Lung (tissue), 12 donors: ENCODE data around the gene ZNF462. TPM values are rescaled to one million over a fixed set of nuclear protein-coding genes. Genes with fewer than 3 reads are reported as not detected.

ENCODE experiments used
- ATAC-seq: fragments of 200-7000 bp; cut with Tn5 transposase; one replicate; pipeline ENCODE4 v1.9.1; 2020; ENCODE audit warnings: moderate number of reproducible peaks; ENCODE audit not compliant: insufficient read depth, low FRiP score
- DNase-seq, 3 donors: peaks; one replicate each; pipeline ENCODE4 v3.0.0-alpha.2; 2013 to 2017
- H3K27ac ChIP-seq, 2 donors: one replicate each; pipeline ENCODE4 v1.5.1; 2013; ENCODE audit warnings: mild to moderate bottlenecking in 2 of 2, moderate library complexity in 2 of 2, control low read depth in 1 of 2, inconsistent platforms in 1 of 2, low read depth in 1 of 2, low read length in 1 of 2
- H3K27me3 ChIP-seq, 3 donors: one replicate each; pipeline ENCODE4 v1.5.1; 2013; ENCODE audit warnings: low read length in 2 of 3; ENCODE audit not compliant: control insufficient read depth in 3 of 3, insufficient read depth in 3 of 3
- H3K36me3 ChIP-seq, 4 donors: one replicate each; pipeline ENCODE4 v1.5.1; 2013; ENCODE audit warnings: low read length in 4 of 4, mild to moderate bottlenecking in 1 of 4, moderate library complexity in 1 of 4; ENCODE audit not compliant: control insufficient read depth in 4 of 4, insufficient read depth in 4 of 4
- H3K4me1 ChIP-seq, 5 donors: one replicate each; pipeline ENCODE4 v1.5.1; 2013; ENCODE audit warnings: low read length in 5 of 5, mild to moderate bottlenecking in 2 of 5, moderate library complexity in 1 of 5; ENCODE audit not compliant: control insufficient read depth in 5 of 5, insufficient read depth in 5 of 5
- H3K4me3 ChIP-seq: one replicate; pipeline ENCODE4 v1.5.1; 2013; ENCODE audit warnings: mild to moderate bottlenecking, control low read depth, moderate library complexity
- H3K9ac ChIP-seq, 2 donors: one replicate each; pipeline ENCODE4 v1.5.1; 2013; ENCODE audit warnings: low read length in 2 of 2, control low read depth in 1 of 2; ENCODE audit not compliant: insufficient read depth in 1 of 2
- H3K9me3 ChIP-seq, 4 donors: one replicate each; pipeline ENCODE4 v1.5.1; 2013; ENCODE audit warnings: low read length in 3 of 4, mild to moderate bottlenecking in 1 of 4, moderate library complexity in 1 of 4; ENCODE audit not compliant: control insufficient read depth in 4 of 4, insufficient read depth in 3 of 4
- CTCF ChIP-seq: IDR thresholded peaks from 2 replicates; pipeline ENCODE4 v1.5.1; 2012; ENCODE audit warnings: mild to moderate bottlenecking; ENCODE audit errors: control extremely low read depth, extremely low read depth
- WGBS, 2 donors: extraction: QIAGEN DNeasy Blood & Tissue Kit; methylation state at CpG; one replicate each; pipeline ENCODE4 v1.1.7; 2013; 5-methylcytosine and 5-hydroxymethylcytosine counted together
- polyA plus RNA-seq, 2 donors: library from polyadenylated mRNA; stranded (reverse); fragments of 200-250 nt; gene quantifications; one replicate each; pipeline ENCODE4 v1.2.1, GENCODE V29; 2013
- total RNA-seq, 2 donors: library from RNA; depleted of rRNA in 1 of 2; stranded (reverse); fragments of >200 nt in 1 of 2; gene quantifications; one replicate each; pipeline ENCODE4 v1.2.1, GENCODE V29; 2014 to 2021
- donor health status: control.
- donor health status: control.
- donor health status: Bipolar disorder and iron deficiency.
- donor health status: healthy.
- donor health status: DM: yes; HTN: yes; CAD: no.

Gene ZNF462
- total and polyA plus RNA-seq, 4 donors, result 2.0 to 37.7 (median 19.5) TPM

GRCh38 chr9:107020040-107020530 lies 157.1 kb downstream of the ZNF462 start:
- no peak overlapping the region for H3K27ac ChIP-seq
- H3K9me3 ChIP-seq, result peaks cover 0 to 4% (median 0%) of the 10 kb centered on the region in 4 donors
- ATAC-seq, result no peak
- no peak overlapping the region for H3K9ac ChIP-seq
- TF ChIP-seq CTCF, result no peak
- peaks cover 0 to 10% (median 4%) of the 10 kb centered on the region in 5 donors for H3K4me1 ChIP-seq
- H3K4me3 ChIP-seq, result no peak overlapping the region
- 57 to 81% methylated on average over 2 of the region's 2 CpGs for WGBS, 2 donors
- peak; percentile 79 to 93 (median 90) for DNase-seq
- no peaks in the 10 kb centered on the region for H3K27me3 ChIP-seq
- H3K36me3 ChIP-seq, result no peaks in the 10 kb centered on the region

- H3K27me3 ChIP-seq, result no peaks in the 10 kb centered on the region
- no peak overlapping the region for H3K4me3 ChIP-seq
- DNase-seq (no peak), ATAC-seq (no peak)
- H3K9me3 ChIP-seq, result peaks cover 0 to 2% (median 0%) of the 10 kb centered on the region in 4 donors
- WGBS, 2 donors, result 32 to 44% methylated on average over 2 of the region's 2 CpGs
- TF ChIP-seq CTCF, result no peak
- no peak overlapping the region for H3K27ac ChIP-seq
- H3K36me3 ChIP-seq, result no peaks in the 10 kb centered on the region
- no peak overlapping the region for H3K9ac ChIP-seq
- H3K4me1 ChIP-seq, result peaks cover 0 to 10% (median 4%) of the 10 kb centered on the region in 5 donors
Measured at GRCh38 chr9:107024193-107024592, 161.2 kb downstream of the ZNF462 start.

GRCh38 chr9:107025260-107026035 lies 162.5 kb downstream of the ZNF462 start:
- DNase-seq, result no peak
- H3K9ac ChIP-seq, result no peak overlapping the region
- H3K4me1 ChIP-seq, result peaks cover 0 to under 1% (median 0%) of the 10 kb centered on the region in 5 donors
- no peaks in the 10 kb centered on the region for H3K36me3 ChIP-seq
- 87 to 93% methylated on average over 5 of the region's 5 CpGs for WGBS, 2 donors
- no peaks in the 10 kb centered on the region for H3K27me3 ChIP-seq
- H3K27ac ChIP-seq, result no peak overlapping the region
- H3K9me3 ChIP-seq, result peaks cover 0 to 2% (median 0%) of the 10 kb centered on the region in 4 donors
- no peak for ATAC-seq
- TF ChIP-seq CTCF, result no peak
- no peak overlapping the region for H3K4me3 ChIP-seq
